Femur (tissue), 1 donor: ENCODE results near the gene EEF2K.

Source experiments
- DNase-seq: peaks from one replicate; pipeline ENCODE4 v3.0.0-alpha.2; 2017

EEF2K gene

GRCh38 chr16:22255335-22255734 lies 49.3 kb downstream of the EEF2K start:
- DNase-seq = no peak

- DNase-seq = no peak
Observed at GRCh38 chr16:22257440-22257839, 51.4 kb downstream of the EEF2K start.

GRCh38 chr16:22260490-22260889 lies 54.4 kb downstream of the EEF2K start:
- DNase-seq = no peak

- no peak for DNase-seq
Observed at GRCh38 chr16:22262460-22262859, 56.4 kb downstream of the EEF2K start.

- no peak for DNase-seq
Observed at GRCh38 chr16:22264786-22265185, 58.7 kb downstream of the EEF2K start.

GRCh38 chr16:22265351-22265750 lies 59.3 kb downstream of the EEF2K start:
- no peak for DNase-seq

- DNase-seq = no peak
Observed at GRCh38 chr16:22266546-22266945, 60.5 kb downstream of the EEF2K start.

- no peak for DNase-seq
Observed at GRCh38 chr16:22267764-22268163, 61.7 kb downstream of the EEF2K start.

GRCh38 chr16:22270525-22270924 lies 64.4 kb downstream of the EEF2K start:
- no peak for DNase-seq

- DNase-seq = no peak
Observed at GRCh38 chr16:22272870-22273650, 67.0 kb downstream of the EEF2K start.

GRCh38 chr16:22274916-22275315 lies 68.8 kb downstream of the EEF2K start:
- no peak for DNase-seq

GRCh38 chr16:22278441-22279230 lies 72.6 kb downstream of the EEF2K start:
- no peak for DNase-seq

GRCh38 chr16:22282254-22282892 lies 76.3 kb downstream of the EEF2K start:
- no peak for DNase-seq

- no peak for DNase-seq
Observed at GRCh38 chr16:22284637-22285036, 78.6 kb downstream of the EEF2K start.

- no peak for DNase-seq
Observed at GRCh38 chr16:22285080-22285479, 79.0 kb downstream of the EEF2K start.

GRCh38 chr16:22291020-22291419 lies 84.9 kb downstream of the EEF2K start:
- DNase-seq = no peak

- DNase-seq = no peak
Observed at GRCh38 chr16:22291860-22292318, 85.8 kb downstream of the EEF2K start.

- no peak for DNase-seq
Observed at GRCh38 chr16:22292320-22292719, 86.2 kb downstream of the EEF2K start.

- DNase-seq = no peak
Observed at GRCh38 chr16:22293137-22294106, 87.3 kb downstream of the EEF2K start.

- no peak for DNase-seq
Observed at GRCh38 chr16:22296225-22297113, 90.4 kb downstream of the EEF2K start.
